ENCODE results near the gene PPP1R3G.

The PPP1R3G gene

GRCh38 chr6:5094327-5094726, 9.2 kb downstream of the PPP1R3G start:
- DNase-seq (ENCODE audit: low read depth), result no peak

GRCh38 chr6:5095236-5095635, 10.1 kb downstream of the PPP1R3G start:
- no peak for DNase-seq (ENCODE audit: low read depth)

- DNase-seq (ENCODE audit: low read depth), result no peak
Observed at GRCh38 chr6:5096482-5096881, 11.3 kb downstream of the PPP1R3G start.

GRCh38 chr6:5098501-5099270, 13.5 kb downstream of the PPP1R3G start:
- no peak for DNase-seq (ENCODE audit: low read depth)

GRCh38 chr6:5099537-5099936, 14.4 kb downstream of the PPP1R3G start:
- no peak for DNase-seq (ENCODE audit: low read depth)

DNA sequence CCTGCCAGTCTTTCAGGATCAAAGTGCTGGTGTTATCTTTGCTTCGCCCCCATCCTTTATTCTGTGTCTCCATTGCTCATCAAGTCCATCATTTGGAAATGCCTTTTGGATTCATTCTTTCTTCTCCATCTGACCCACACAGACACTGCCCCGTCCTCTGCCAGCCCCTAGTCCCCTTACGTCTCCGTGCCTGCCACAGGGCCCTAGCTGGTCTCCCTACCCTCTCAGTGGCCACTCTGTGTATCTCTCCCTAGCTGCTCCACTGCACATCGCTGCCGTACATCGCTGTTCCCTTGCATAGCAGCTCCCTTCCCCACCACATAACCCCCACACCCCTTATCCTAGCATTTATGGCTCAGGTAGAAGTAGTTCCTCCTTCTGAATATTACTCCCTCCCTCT, 15.7 kb downstream of the PPP1R3G start:
- no peak for DNase-seq (ENCODE audit: low read depth)

GRCh38 chr6:5102267-5102970, 17.3 kb downstream of the PPP1R3G start:
- no peak for DNase-seq (ENCODE audit: low read depth)

DNA sequence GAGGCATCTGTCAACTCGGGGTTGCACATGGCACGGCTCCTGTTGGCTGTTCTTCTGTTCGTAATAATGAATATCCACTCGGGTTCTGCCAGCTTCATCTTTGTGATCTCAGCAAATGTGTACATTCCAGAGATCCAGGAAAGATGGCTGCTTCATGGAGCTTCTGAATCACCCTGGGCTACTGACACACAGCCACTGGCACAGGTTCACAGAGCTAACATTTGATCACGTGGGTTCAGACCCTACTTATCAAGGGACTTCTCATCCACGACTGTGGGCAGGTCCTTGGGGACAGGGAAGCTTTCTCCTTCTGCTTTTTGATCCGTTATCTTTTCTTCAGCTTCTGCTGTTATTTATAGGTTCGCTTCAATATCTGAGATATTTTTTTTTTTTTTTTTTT, 18.1 kb downstream of the PPP1R3G start:
- no peak for DNase-seq (ENCODE audit: low read depth)

DNA sequence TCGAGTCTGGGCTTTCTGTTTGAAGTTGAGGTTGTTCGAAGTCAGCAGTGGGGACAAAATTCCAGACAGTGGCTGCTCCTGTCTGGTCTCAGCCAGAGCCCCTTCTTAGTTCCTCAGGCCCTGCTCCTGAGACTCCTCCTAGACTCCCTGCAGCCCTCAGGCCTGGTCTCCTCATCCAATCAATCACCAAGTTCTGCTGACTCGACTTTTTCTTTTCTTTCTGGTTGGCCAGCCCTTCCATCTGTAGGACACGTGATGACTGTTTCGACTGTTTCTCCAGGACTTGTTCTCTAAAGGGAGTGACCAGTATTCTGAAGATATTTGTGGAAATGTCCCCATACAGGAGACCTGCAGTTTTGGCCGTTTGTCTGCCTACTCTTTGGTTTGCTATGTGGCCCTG, 19.5 kb downstream of the PPP1R3G start:
- no peak for DNase-seq (ENCODE audit: low read depth)

DNA sequence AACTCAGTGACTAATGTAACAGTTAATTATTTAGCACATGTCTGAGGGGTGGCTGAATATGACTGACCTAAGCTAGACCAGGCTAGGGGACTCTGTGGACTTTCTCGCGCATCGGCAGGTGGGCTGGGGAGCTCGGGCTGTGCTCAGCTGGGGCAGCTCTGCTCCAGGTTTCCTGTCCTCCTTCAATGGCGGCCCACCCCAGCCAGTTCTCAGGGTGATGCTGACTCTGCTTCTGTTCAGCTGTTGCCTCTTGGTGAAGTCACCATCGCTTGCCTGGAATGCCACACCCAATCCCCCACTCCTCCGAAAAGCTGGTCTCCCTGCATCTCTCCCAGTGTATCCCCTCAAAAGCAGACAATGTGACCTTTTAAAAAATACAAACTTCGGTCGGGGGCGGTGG, 20.0 kb downstream of the PPP1R3G start:
- no peak for DNase-seq (ENCODE audit: low read depth)

DNA sequence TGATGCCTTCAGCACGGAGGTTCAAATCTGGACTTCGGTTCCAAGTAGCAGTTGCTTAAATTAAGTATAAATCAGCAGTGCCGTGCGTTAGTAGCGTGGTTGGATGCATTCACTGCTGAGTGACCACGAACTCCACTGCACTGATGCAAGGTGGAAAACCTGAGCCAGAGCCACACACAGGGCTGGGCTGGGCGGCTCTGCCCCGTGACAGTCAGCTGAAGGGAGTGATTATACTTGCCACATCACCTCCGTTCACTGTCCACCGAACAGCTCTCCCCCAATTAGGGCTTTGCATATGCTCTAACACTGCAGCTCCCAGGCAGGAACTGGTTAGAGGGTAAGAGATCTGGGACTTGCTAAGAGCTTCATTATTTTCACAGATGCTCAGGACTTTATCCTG, 22.2 kb downstream of the PPP1R3G start:
- DNase-seq (ENCODE audit: low read depth), result no peak

GRCh38 chr6:5108068-5108467, 22.9 kb downstream of the PPP1R3G start:
- no peak for DNase-seq (ENCODE audit: low read depth)

DNA sequence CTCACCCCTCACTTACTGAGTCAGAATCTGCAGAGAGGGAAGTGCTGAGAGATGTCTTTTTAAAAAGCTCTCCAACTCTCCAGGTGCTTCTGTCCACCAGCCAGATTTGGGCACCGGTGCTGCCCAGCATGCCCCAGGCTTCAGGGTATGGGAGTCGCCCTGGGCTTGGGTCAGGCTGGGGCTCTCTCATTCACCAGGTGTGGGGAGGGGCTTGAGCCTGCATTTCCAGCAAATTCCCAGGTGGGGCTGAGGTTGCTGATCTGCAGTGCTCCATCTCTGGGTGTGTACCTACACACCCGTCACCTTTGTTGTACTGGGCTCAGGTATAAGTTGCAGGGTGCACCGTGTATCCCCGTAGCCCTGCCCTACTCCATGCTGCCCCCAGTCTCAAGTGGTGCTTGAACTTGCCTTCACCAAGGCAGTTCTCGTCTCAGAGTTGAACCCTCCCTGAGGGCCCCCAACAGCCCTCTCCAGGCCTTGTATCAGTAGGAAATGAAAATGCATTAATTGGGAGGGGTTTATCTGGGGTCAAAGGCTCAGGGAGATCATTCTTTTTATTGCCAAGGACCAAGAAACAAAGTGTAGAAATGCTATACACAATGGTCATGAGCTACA, 23.5 kb downstream of the PPP1R3G start:
- no peak for DNase-seq (ENCODE audit: low read depth)

DNA sequence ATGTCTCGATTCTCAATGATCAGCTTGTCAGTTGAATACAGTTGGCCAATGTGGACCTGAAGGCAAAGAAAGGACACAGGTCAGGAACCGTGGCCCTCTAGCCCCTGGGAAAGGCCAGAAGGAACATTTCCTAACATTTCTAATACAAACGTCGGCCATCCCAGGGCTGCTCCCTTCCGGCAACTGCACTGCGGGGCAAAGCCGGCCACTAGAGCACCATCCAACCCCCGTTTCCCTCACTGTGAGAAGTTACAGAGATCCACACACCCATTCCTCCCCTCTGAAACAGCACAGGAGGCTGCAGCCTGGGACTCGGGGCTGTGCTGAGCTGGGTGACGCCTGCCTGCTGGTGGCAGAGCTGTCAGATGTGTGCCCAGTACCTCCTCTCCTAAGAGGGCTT, 24.3 kb downstream of the PPP1R3G start:
- DNase-seq (ENCODE audit: low read depth), result no peak

DNA sequence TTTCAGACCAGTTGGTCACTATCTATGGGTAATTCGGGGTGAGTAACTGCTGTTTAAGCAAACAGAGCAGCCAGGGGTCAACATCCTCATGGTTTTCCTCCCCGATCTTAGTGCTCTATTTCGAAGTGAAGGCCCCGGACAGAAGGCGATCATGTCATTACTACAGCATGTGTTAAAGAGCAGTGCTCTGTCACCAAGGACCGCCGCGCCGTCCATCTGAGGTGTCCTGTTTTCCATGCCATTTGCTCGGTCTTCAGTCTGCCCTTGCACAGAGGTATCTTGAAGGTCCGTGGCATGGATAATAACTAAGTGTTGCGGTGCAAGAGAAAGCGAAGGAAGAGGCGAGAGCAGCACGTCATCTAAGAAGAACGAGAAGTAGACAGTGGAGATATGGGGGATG, 25.1 kb downstream of the PPP1R3G start:
- no peak for DNase-seq (ENCODE audit: low read depth)

GRCh38 chr6:5111626-5112025, 26.5 kb downstream of the PPP1R3G start:
- DNase-seq (ENCODE audit: low read depth), result no peak

DNA sequence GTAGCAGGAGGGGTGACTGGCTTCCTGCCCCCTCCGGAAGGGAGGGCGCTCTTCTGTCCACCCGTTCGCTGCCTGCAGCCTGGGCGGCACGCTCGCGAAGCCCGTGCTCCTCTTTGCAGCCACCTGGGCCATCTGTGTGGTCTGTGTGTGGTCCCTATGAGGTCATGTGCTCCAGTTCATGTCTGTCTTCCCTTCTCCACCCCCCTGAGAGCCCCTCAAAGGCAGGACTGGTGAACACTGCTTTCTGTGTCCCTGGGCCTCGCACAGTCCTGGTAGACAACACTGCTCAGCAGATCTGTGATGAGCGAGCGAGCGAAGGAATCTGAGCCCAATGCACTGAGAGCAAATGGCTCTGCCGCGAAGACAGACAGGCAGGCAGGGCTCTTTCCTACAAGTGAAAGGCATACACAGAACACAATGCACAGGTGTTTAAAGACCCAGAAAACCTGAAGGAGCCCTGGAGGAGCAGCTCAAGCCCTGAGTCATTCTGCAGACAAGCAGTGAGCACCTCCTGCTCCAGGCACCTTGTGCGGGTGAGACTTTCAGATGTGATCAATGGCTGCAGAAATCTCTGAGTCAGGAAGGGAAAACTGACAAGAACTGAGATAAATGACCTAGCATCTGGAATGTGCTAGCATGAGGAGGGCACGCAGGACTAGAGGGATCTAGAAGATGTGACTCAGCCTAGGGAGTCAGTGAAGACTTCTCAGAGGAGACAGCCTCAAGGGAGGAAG, 27.1 kb downstream of the PPP1R3G start:
- DNase-seq (ENCODE audit: low read depth), result no peak

GRCh38 chr6:5113096-5113495, 28.0 kb downstream of the PPP1R3G start:
- DNase-seq (ENCODE audit: low read depth), result no peak

GRCh38 chr6:5115168-5115567, 30.0 kb downstream of the PPP1R3G start:
- no peak for DNase-seq (ENCODE audit: low read depth)

- DNase-seq (ENCODE audit: low read depth), result no peak
Observed at GRCh38 chr6:5116243-5116991, 31.3 kb downstream of the PPP1R3G start.

- DNase-seq (ENCODE audit: low read depth), result no peak
Observed at GRCh38 chr6:5119090-5119951, 34.2 kb downstream of the PPP1R3G start.

Measured in activated T-helper 1 cell treated with Interleukin-2 at 50 U/mL for 16 hours (primary cell).